Measurements from ENCODE around the gene PCDHGA7.
"Not testable (repeated sequence)": the region's sequence is repeated elsewhere in the genome, so short reads cannot be mapped to it uniquely, and the experiment has no call there.

Gene PCDHGA7

DNA sequence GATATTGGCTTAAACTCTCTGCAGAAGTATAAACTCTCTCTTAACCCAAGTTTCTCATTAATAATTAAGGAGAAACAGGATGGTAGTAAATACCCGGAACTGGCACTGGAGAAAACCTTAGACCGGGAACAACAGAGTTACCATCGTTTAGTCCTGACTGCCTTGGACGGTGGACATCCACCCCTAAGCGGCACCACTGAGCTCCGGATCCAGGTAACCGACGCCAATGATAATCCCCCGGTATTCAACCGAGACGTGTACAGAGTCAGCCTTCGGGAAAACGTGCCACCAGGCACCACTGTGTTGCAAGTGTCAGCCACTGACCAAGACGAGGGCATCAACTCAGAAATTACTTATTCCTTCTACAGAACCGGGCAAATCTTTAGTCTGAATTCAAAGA is 16.1 kb downstream of the PCDHGA7 start:
- DNase-seq (ENCODE audit: low spot score), result no peak

DNA sequence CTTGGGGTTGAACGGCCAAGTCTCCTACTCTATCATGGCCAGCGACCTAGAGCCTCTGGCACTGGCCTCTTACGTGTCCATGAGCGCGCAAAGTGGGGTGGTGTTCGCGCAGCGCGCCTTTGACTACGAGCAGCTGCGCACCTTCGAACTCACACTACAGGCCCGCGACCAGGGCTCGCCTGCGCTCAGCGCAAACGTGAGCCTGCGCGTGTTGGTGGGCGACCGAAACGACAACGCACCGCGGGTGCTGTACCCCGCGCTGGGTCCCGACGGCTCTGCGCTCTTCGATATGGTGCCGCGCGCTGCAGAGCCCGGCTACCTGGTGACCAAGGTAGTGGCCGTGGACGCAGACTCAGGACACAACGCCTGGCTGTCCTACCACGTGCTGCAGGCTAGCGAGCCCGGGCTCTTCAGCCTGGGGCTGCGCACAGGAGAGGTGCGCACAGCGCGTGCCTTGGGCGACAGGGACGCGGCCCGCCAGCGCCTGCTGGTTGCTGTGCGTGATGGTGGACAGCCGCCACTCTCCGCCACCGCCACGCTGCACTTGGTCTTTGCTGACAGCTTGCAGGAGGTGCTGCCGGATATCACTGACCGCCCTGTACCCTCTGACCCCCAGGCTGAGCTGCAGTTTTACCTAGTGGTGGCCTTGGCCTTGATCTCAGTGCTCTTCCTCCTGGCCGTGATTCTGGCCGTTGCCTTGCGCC is 17.2 kb downstream of the PCDHGA7 start:
- DNase-seq (ENCODE audit: low spot score), result no peak

DNA sequence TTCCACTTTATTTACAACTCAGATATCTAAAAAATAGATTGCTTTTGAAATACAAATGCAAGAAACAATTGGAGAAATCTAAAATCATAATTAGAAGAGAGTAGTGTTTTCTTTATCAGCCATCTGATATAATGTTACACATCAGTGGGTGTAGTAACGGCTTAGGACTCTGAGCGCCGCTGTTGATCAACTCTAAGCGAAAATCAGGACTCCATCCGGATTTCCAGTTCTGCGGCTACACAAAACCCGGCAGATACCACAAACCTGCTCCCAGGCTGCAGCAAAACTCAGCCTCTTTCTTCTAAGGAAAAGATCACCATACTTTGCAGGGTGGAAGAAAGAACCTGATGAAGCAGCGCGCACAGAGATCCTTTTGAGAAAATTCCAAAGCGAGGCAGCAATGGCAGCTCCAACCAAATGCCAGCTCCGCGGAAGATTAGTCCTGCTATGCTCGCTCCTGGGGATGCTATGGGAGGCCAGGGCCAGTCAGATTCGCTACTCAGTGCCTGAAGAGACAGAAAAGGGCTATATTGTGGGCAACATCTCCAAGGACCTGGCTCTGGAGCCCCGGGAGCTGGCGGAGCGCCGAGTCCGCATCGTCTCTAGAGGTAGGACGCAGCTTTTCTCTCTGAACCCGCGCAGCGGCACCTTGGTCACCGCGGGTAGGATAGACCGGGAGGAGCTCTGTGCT is 20.2 kb downstream of the PCDHGA7 start, which contains the start of gene PCDHGA9:
Gene PCDHGA9 (plus strand): TSS at position 226 of the 691 bp plus-strand sequence. CDS start 175 bp downstream, at position 401.
- no peak for DNase-seq (ENCODE audit: low spot score)

DNA sequence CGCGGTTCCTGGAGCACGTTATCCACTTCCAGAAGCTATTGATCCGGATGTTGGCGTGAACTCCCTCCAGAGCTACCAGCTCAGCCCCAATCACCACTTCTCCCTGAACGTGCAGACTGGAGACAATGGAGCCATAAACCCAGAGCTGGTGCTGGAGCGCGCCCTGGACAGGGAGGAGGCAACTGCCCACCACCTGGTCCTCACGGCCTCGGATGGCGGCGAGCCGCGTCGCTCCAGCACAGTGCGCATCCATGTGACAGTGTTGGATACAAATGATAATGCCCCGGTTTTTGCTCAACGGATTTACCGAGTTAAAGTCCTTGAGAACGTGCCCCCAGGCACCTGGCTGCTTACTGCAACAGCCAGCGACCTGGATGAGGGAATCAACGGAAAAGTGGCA is 20.8 kb downstream of the PCDHGA7 start:
- DNase-seq (ENCODE audit: low spot score), result no peak

DNA sequence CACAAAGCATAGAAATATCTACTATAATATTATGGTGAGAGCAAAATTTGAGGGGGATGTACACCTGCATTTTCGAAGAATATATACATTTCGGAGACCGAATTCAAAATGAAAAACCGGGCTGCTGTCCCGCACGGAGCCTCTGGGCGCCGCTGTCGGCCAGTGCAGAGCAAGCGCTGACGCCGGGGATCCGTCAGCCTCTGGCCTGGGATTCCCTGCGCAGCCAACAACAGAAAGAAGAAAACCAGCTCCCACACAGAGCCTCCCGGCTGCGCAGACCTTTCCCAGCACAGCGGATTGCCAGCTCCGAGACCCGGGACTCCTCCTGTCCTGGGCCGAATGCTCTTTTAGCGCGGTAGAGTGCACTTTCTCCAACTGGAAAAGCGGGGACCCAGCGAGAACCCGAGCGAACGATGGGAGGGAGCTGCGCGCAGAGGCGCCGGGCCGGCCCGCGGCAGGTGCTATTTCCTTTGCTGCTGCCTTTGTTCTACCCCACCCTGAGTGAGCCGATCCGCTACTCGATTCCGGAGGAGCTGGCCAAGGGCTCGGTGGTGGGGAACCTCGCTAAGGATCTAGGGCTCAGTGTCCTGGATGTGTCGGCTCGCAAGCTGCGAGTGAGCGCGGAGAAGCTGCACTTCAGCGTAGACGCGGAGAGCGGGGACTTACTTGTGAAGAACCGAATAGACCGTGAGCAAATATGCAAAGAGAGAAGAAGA is 25.4 kb downstream of the PCDHGA7 start, which contains the start of gene PCDHGB6:
Gene PCDHGB6 (plus strand): TSS at position 232 of the 716 bp plus-strand sequence. CDS start 182 bp downstream, at position 414.
- not testable (repeated sequence) for DNase-seq (ENCODE audit: low spot score)

DNA sequence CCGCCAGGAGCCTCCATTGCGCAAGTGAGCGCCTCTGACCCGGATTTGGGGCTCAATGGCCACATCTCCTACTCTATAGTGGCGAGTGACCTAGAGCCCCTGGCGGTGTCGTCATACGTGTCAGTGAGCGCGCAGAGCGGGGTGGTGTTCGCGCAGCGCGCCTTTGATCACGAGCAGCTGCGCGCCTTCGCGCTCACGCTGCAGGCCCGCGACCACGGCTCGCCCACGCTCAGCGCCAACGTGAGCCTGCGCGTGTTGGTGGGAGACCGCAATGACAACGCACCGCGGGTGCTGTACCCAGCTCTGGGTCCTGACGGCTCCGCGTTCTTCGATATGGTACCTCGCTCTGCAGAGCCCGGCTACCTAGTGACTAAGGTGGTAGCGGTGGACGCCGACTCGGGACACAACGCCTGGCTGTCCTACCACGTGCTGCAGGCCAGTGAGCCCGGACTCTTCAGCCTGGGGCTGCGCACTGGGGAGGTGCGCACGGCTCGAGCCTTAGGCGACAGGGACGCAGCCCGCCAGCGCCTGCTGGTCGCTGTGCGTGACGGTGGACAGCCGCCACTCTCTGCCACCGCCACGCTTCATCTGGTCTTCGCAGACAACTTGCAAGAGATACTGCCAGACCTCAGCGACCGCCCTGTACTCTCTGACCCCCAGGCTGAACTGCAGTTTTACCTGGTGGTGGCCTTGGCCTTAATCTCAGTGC is 27.2 kb downstream of the PCDHGA7 start:
- no peak for DNase-seq (ENCODE audit: low spot score)

DNA sequence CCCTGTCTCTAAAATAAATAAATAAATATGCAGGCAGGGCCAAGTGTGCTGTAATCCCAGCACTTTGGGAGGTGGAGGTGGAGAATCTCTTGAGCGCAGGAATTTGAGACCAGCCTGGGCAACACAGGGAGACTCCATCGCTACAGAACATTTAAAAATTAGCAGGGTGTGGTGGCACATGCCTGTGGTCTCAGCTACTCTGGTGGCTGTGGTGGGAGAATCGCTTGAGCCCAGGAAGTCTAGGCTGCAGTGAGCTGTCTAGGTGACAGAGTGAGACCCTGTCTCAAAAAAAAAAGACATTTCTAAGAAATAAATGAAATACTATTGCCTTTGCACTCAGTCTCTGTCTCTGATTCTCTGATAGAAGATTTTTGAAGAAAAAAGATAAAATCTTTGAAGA is 29.0 kb downstream of the PCDHGA7 start:
- no peak for DNase-seq (ENCODE audit: low spot score)

DNA sequence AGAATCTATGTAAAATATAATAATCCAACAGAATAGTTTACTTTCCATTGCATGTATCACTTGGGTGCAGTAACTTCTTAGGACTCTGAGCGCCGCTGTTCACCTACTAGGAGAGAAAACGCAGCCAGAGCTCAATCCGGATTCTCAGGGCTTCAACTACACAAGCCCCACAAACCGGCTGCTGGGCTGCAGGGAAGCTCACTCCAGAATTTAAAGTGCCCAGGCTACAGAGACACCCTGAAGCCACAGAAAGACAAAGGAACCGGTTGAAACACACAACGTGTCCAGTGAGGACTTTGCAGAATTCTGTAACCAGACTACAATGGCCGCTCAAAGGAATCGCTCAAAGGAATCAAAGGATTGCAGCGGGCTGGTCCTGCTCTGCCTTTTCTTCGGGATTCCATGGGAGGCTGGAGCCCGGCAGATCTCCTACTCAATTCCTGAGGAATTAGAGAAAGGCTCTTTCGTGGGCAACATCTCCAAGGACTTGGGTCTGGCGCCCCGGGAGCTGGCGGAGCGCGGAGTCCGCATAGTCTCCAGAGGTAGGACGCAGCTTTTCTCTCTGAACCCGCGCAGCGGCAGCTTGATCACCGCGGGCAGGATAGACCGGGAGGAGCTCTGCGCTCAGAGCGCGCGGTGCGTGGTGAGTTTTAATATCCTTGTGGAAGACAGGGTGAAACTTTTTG is 30.5 kb downstream of the PCDHGA7 start, which contains the start of gene PCDHGA10:
Gene PCDHGA10 (plus strand): TSS at position 134 of the 686 bp plus-strand sequence. CDS start 189 bp downstream, at position 323.
- DNase-seq (ENCODE audit: low spot score), result peak; percentile 82

DNA sequence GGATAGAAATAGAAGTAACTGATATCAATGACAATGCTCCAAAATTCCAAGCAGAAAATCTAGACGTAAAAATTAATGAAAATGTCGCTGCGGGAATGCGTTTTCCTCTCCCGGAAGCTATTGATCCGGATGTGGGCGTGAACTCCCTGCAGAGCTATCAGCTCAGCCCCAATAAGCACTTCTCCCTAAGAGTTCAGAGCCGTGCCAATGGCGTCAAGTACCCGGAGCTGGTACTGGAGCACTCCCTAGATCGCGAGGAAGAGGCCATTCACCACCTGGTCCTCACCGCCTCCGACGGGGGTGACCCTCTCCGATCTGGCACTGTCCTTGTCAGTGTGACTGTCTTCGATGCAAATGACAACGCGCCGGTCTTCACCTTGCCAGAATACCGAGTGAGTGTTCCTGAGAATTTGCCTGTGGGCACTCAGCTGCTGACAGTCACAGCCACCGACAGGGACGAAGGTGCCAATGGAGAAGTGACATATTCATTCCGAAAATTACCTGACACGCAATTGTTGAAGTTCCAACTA is 31.1 kb downstream of the PCDHGA7 start:
- peak; percentile 20 for DNase-seq (ENCODE audit: low spot score)

DNA sequence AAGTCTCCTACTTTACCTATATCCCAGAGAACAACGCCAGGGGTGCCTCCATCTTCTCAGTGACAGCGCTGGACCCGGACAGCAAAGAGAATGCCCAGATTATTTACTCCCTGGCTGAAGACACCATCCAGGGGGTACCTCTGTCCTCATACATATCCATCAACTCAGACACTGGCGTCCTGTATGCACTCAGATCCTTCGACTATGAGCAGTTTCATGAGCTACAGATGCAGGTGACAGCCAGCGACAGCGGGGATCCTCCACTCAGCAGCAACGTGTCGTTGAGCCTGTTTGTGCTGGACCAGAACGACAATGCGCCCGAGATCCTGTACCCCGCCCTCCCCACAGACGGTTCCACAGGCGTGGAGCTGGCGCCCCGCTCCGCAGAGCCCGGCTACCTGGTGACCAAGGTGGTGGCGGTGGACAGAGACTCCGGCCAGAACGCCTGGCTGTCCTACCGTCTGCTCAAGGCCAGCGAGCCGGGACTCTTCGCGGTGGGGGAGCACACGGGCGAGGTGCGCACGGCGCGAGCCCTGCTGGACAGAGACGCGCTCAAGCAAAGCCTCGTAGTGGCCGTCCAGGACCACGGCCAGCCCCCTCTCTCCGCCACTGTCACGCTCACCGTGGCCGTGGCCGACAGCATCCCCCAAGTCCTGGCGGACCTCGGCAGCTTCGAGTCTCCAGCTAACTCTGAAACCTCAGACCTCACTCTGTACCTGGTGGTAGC is 32.2 kb downstream of the PCDHGA7 start:
- not testable (repeated sequence) for DNase-seq (ENCODE audit: low spot score)

DNA sequence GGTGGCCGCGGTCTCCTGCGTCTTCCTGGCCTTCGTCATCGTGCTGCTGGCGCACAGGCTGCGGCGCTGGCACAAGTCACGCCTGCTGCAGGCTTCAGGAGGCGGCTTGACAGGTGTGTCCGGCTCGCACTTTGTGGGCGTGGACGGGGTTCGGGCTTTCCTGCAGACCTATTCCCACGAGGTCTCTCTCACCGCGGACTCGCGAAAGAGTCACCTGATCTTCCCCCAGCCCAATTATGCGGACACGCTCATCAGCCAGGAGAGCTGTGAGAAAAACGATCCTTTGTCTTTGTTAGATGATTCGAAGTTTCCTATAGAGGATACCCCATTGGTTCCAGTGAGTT is 32.7 kb downstream of the PCDHGA7 start:
- DNase-seq (ENCODE audit: low spot score), result not testable (repeated sequence)

DNA sequence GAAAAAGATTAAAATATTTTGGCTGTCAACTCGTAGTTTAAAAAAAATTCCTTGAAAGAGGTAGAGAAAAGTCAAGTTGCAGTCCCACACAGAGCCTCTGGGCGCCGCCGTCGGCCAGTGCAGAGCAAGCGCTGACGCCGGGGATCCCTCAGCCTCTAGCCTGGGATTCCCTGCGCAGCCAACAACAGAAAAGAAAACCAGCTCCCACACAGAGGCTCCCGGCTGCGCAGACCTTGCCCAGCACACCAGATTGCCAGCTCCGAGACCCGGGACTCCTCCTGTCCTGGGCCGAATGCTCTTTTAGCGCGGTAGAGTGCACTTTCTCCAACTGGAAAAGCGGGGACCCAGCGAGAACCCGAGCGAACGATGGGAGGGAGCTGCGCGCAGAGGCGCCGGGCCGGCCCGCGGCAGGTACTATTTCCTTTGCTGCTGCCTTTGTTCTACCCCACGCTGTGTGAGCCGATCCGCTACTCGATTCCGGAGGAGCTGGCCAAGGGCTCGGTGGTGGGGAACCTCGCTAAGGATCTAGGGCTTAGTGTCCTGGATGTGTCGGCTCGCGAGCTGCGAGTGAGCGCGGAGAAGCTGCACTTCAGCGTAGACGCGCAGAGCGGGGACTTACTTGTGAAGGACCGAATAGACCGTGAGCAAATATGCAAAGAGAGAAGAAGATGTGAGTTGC is 35.1 kb downstream of the PCDHGA7 start, which contains the start of gene PCDHGB7:
Gene PCDHGB7 (plus strand): TSS at position 184 of the 679 bp plus-strand sequence. CDS start 183 bp downstream, at position 367.
- peak; percentile 67 for DNase-seq (ENCODE audit: low spot score)

DNA sequence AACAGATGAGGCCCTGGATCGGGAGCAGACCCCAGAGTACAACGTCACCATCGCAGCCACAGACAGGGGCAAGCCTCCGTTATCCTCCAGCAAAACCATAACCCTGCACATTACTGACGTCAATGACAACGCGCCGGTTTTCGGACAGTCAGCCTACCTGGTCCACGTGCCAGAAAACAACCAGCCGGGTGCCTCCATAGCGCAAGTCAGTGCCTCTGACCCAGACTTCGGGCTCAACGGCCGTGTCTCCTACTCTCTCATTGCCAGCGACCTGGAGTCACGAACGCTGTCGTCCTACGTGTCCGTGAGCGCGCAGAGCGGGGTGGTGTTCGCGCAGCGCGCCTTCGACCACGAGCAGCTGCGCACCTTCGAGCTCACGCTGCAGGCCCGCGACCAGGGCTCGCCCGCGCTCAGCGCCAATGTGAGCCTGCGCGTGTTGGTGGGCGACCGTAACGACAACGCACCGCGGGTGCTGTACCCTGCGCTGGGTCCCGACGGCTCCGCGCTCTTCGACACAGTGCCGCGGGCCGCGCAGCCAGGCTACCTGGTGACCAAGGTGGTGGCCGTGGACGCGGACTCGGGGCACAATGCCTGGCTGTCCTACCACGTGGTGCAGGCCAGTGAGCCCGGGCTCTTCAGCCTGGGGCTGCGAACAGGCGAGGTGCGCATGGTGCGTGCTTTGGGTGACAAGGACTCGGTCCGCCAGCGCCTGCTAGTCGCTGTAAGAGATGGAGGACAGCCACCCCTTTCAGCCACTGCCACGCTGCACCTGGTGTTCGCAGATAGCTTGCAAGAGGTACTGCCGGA is 36.7 kb downstream of the PCDHGA7 start:
- DNase-seq (ENCODE audit: low spot score), result no peak

DNA sequence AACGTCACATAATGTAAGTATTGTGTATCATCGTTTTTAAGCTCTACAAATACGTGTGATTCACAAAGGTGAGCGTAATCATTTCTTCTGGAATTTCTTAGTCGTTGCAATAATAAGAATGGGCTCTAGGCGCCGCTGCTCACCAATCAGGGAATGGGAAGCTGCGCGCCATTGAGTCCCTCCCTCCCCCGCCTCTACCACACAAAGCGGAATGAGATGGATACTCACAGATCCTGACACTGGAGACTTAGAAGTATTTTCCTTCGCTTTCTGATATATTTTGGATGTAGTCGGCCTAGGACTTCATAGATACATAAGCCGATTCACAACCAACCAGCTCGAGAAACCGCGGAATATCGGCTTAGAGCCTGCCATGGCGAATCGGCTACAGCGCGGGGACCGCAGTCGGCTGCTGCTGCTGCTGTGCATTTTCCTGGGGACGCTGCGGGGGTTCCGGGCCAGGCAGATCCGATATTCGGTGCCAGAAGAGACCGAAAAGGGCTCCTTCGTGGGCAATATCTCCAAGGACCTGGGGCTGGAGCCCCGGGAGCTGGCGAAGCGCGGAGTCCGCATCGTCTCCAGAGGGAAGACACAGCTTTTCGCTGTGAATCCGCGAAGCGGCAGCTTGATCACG is 38.4 kb downstream of the PCDHGA7 start, which contains the start of gene PCDHGA11:
Gene PCDHGA11 (plus strand): TSS at position 197 of the 634 bp plus-strand sequence. CDS start 177 bp downstream, at position 374.
- peak; percentile 42 for DNase-seq (ENCODE audit: low spot score)

DNA sequence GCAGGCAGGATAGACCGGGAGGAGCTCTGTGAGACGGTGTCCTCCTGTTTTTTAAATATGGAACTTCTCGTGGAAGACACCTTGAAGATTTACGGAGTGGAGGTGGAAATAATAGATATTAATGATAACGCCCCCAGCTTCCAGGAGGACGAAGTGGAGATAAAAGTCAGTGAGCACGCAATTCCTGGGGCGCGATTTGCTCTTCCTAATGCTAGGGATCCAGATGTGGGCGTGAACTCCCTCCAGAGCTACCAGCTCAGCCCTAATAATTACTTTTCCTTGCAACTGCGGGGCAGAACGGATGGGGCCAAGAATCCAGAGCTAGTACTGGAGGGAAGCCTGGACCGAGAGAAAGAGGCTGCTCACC is 38.9 kb downstream of the PCDHGA7 start:
- no peak for DNase-seq (ENCODE audit: low spot score)

DNA sequence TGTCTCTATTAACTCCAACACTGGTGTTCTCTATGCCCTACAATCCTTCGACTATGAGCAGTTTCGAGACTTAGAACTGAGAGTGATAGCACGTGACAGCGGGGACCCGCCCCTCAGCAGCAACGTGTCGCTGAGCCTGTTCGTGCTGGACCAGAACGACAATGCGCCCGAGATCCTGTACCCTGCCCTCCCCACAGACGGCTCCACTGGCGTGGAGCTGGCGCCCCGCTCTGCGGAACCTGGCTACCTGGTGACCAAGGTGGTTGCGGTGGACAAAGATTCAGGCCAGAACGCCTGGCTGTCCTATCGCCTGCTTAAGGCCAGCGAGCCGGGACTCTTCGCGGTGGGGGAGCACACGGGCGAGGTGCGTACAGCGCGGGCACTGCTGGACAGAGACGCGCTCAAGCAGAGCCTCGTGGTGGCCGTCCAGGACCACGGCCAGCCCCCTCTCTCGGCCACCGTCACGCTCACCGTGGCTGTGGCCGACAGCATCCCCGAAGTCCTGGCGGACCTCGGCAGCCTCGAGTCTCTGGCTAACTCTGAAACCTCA is 40.3 kb downstream of the PCDHGA7 start:
- no peak for DNase-seq (ENCODE audit: low spot score)

DNA sequence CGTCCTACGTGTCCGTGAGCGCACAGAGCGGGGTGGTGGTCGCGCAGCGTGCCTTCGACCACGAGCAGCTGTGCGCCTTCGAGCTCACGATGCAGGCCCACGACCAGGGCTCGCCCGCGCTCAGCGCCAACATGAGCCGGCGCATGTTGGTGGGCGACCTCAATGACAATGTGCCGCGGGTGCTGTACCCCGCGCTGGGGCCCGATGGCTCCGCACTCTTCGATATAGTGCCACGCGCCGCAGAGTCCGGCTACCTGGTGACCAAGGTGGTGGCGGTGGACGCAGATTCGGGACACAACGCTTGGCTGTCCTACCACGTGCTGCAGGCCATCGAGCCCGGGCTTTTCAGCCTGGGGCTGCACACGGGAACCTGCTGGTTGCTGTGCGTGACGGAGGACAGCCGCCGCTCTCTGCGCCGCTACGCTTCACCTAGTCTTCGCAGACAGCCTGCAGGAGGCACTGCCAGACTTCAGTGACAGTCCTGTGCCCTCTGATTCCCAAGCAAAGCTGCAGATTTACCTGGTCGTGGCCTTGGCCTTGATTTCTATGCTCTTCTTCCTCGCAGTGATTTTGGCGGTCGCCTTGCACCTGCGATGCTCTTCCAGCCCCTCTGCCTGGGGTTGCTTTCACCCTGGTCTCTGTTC is 45.4 kb downstream of the PCDHGA7 start:
- no peak for DNase-seq (ENCODE audit: low spot score)
